Activated effector memory CD4-positive, alpha-beta T cell treated with Interleukin-2 at 50 U/mL for 16 hours (primary cell): ENCODE measurements around the gene TFF2.

Source experiments
- DNase-seq: peaks from one replicate; pipeline ENCODE4 v3.0.0-alpha.2; 2020

TFF2 gene

DNA sequence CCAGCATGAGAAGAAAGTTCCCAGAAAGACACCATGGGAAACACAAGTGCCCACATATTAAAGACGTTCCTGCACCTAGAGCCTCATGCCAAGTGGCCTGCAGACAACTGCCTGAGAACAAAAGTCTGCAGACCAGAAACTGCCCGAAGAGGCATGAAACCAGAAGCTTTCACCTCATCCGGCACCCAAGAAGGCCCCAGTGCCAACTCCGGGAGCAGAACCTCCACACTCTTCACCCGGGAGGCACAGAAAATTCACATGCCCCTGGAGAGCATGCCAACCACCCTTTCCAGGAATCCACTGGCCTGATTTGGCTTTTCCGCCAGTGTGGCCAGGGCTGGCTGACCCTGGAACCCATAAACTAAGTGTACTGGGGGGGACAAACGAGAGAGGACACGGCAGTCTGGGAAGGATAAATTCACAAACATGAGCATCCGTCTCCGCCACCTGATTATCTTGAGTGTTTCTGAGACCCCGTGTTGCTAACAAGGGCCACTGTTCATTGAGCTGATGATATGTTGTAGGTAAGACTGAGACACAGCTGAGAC, 6.8 kb downstream of the TFF2 start:
- no peak for DNase-seq

- DNase-seq = no peak
Measured at GRCh38 chr21:42343556-42343955, 7.2 kb downstream of the TFF2 start.

DNA sequence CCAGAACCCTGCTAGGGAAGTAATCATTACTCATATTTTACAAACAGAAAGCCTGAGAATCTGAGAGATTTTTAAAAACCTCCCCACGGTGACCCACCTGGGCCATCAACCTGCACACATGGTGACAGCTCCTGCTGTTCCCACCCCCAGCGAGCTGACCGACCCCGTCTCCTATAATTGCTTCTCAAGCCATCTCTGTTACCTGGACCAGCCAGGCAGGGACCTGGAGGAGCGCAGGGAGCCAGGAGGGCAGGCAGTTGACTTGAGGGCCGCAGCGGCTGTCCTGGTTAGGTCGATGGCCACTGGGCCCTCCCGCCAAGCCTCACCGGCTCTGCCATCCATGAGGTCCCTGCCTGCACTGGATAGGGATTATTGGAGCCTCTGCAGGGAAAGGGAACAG, 7.7 kb downstream of the TFF2 start:
- DNase-seq = no peak

DNA sequence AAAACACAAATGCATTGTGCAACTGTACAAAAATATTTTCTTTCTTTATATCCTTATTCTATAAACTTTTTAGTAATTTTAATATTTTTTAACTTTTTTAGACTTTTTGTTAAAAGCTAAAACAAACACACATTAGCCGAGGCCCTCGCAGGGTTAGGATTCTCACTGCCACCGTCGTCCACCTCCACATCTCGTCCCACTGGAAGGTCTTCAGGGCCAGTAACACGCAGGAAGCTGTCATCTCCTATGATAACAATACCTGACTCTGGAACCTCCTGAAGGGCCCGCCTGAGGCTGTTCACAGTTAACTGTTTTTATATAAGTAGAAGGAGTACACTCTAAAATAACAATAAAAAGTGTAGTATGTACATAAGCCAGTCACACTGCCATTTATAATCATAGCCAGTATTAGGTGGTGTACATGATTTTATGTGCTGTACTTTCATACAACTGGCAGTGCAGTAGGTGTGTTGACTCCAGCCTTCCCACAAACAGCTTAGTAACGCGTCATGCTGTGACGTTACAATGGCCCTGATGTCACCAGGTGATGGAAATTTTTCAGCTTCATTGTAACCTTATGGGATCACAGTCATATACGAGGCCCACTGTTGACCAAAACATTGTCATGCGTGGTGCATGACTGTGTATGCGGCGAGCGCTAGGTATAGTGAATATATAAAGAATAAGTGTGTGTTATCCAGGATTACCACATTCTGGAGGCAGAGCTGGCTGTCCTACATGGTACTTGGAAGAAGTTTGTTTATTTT, 8.8 kb downstream of the TFF2 start:
- no peak for DNase-seq

DNA sequence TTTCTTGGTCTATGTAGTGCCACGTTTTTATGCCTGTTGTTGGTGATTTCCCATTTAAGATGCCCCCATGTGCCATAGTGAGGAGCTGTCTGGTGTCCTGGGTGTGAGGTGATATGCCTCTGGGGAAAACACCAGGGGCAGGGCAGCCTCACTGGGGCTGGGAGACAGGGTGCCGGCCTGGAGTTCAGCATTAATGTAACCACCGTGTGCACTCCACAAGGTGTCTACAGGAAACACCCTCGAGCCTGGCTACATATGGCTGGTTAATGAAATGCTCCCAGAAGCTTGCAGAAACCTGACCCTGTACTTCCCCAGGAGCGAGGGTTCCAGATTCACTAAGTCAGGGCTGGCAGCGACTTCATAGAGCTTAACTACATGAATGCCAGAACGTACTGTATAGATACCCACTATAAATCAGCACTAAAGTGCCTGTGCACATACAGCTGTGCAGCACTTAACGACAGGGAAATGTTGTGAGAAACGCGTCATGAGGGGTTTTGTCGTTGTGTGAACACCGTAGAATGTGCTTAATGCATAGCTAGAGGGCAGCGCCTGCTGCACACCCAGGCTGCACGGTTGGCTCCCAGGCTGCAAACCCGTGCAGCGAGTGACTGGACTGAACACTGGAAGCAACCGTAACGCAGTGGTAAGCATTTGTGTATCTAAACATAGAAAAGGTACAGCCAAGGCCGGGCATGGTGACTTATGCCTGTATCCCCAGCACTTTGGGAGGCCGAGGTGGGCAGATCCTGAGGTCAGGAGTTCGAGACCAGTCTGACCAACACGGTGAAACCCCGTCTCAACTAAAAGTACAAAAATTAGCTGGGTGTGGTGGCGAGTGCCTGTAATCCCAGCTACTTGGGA, 10.4 kb downstream of the TFF2 start:
- DNase-seq = no peak

GRCh38 chr21:42338729-42339715, 11.8 kb downstream of the TFF2 start:
- no peak for DNase-seq

DNA sequence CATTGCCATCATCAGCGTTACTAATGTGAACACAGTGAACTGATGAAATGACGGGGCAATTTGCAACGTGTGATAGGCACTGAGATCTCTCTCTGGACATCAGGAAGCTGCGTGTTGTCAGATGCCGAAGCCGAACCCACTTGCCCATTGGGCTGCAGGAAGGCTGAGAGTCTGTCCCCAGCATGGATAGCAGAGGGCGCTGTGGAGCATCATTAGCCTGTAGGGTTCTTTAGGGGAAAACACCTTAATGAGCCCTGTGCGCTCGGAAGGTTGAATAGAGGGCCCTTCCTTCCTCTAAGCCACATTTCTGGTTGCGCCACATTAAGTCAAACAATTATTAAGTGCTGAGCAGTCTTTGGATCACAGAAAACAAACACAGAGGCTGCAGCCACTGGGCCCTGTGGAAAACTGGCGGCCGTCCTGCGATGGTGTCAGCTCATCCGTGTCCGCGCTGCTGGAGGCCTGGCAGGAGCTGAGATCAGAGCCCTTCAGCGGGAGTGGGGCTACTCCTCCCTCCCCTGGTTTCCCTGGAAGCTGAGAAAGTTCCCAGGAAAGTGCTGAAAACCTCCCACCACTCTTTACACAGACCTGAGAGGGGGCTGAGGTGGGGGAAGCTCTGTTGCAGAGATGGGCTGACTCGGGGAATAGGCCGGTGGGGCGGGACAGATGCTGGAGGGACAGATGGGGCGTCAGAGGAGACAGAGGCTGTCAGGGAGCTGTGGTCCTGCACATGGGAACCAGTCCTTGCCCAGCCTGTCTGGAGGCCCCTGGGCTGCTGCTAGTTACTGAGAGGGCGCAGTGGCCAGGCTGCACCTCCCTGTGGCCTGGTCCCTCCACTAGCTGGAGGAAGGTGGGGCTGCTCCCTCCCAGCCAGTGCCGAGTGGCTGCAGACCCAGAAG, 12.7 kb downstream of the TFF2 start:
- peak; percentile 71 for DNase-seq

- DNase-seq = no peak
Measured at GRCh38 chr21:42337276-42337675, 13.5 kb downstream of the TFF2 start.

DNA sequence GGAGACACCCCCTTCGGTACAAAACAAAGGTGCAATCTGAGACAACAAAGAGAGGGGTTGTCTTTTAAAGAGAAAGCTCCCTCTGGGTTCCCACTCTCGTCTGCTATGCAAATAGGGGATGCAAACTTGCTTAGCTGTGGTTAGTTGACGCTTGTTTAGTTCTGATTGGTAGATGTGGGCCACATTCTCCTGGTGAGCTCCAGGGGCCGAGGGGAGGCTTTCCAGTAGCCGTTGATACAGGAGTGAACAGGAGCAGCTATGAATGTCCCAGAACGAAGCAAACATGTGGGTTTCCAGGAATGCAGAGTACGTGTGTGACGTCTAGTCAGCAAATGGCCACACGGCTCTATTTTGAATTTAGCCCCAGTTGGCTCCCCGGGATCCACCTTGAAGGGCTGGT, 14.7 kb downstream of the TFF2 start:
- DNase-seq = no peak

DNA sequence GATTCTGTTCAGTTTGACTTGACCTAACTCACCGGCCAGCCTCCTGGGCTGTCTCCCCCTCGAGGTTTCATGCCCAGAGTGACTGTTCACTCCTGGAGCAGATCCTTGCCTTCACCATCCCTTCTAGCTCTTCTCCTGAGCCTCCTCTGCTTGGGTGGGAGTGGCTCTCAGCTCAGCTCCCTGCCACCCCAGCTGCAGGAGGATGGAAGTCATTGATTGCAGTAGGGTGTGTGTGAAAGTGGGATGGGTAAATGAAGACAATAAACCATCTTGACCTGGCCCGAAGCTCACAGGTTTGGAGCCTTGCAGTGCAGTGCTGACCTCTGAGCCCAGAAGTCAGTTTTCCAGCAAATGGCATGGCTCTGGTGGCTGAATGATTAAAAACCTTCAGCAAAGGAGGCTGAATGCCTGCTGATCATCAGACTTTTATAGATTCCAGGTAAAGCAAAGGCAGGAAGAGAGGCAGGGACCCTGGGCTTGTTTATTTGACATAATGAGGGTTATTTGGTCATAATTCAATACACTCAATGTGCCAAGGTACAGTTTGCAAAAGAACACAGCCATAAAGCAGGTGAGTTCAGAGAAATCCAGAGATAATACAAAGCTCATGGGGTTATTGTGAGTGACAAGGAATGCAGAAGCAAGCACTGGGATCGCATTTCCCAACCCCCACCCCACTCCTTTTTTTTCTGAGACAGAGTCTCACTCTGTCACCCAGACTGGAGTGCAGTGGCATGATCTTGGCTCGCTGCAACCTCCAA, 18.1 kb downstream of the TFF2 start:
- DNase-seq = no peak

GRCh38 chr21:42331660-42332059, 19.1 kb downstream of the TFF2 start:
- DNase-seq = no peak

DNA sequence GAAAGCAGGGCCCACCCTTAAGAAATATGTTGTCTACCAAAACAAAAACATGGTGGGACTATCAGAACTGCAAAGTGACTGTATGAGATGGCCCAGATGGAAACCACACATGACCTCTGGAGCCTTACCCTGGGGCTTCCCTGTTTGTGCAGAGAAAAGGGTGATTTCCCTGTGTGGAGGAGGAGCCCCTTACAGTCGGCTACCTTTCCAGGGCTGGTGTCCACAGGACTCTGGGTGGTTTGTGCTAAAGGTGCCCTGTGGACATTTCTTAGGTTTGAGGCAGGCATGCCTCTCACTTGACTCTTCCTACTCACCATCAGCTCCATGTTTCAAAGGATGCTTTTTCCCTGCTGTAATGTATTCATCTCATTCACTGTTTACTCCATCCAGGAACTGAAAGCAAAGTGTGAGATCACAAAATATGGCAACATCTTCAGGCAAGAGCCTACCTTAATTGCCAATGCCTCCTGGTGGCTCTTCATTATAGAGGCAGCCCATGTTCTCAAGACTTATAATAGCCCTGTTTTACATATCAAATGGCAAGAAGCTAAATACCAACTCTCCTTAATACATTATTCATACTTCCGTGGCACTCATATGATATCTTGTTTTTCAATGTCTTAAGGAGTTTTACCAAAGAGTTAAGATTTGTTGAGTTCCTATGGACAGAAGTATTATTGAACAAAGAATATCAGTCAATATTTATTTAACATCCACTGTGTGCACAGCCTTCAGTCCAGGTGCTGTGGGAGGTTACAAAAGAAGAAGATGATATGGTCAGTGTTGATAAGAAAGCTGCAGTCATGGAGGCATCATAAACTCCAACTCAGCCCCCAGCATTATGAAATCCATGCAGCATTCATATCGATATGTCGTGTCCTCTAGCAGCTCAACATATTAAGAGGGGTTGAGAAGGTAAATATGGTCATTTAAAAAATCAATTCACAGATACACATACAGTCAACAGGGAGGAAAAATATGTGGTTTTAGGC, 20.1 kb downstream of the TFF2 start:
- no peak for DNase-seq

- no peak for DNase-seq
Measured at GRCh38 chr21:42324896-42325295, 25.9 kb downstream of the TFF2 start.

DNA sequence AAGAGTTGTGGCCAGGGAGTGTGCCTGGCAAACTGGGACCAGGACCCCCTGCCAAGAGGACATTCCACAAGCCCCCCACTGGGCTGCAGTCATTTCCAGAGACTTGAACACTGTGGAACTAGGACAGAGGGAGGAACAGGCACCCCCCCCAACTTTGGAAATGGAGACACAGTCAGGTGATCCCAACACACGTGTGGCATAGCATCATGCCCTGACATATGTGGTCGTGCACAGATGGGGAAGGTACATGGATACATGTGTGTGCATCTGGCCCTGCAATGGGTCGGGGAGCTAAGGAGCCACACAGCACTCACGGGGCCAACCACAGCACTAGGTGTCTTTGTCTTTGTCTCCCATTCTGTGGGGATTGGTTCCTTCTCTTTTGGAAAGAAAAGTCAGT, 28.9 kb downstream of the TFF2 start:
- no peak for DNase-seq

DNA sequence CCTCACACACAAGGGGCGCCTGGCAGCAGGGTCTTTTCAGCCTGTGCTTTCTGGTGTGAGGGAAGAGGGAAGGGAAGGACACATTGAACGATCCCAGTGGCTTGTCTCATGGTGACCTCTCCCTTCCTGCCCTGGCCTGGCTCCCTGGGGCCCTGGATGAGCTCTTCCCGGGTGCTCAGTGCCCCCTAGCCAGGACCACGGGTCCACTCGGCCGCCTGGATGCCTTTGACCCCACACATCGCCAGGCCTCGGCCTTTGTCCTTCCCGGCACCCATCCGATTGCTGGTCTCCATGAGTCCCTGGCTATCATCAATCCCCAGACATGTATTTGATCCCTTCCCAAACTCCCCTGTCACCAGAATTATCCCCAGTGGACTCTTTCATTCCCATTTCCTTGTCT, 29.6 kb downstream of the TFF2 start:
- no peak for DNase-seq

DNA sequence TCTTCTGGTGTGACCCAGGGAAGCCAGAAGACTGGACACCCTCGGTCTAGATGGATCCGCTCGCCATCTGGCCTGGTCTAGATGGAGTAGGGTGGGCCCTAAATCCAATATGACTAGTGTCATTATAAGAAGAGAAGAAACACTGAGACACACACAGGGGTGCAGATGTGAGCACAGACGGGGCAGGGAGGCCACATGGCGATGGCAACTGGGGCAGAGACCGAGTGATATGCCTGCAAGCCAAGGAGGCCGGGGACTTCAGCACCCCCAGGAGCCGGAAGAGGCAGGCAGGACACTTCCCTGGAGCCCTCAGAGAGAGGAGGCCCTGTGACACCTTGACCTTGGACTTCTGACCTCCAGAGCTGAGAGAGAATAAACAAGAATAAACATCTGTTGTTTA, 30.0 kb downstream of the TFF2 start:
- DNase-seq = no peak

DNA sequence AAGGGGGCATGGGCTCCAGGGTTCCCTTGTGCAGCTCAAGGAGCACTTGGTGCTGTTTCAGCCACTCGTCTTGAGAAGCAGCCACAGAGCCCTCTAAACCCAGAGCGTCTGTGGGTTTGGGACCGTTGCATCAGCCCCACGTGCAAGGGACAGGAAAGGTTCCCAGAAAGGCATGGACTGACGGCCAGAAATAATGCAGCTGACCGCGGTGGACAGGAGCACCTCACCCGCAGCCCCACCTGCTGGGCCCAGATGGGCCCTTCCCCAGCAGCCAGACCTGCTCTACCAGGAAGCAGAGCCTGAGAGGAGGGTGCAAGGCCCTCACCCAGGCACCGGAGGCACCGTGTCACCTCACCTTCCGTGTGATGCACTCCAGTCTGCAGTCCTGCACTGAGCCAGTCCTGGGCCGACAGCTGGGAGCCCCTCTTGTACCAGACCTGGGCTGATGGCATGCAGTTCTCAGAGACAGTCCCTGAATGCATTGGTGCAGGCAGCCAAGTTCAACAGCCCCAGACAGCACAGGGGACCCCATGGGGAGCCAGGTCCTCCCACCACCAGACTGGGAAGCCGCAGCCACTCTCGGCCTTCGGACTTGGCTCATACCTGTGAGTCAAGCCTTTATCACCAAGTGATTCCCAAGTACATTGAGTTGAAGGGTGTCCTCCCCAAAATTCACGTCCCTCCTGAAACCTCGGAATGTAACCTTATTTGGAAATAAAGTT, 30.8 kb downstream of the TFF2 start:
- DNase-seq = no peak

GRCh38 chr21:42319376-42319775, 31.4 kb downstream of the TFF2 start:
- no peak for DNase-seq
